Lower leg skin (tissue), 4 donors: ENCODE results near the gene SP3. TPM values are rescaled to one million over a fixed set of nuclear protein-coding genes. Genes with fewer than 3 reads are reported as not detected.

Experiments
- DNase-seq, 2 donors: peaks; one replicate each; pipeline ENCODE4 v3.0.0-alpha.2; 2019; ENCODE audit warnings: low spot score in 2 of 2
- H3K4me3 ChIP-seq: fragments of 200-600 bp; sonication (generic); 2 replicates; pipeline ENCODE4 v1.5.1; 2017; ENCODE audit warnings: mild to moderate bottlenecking, low read depth; ENCODE audit not compliant: poor library complexity, severe bottlenecking
- CTCF ChIP-seq, 3 donors: fragments of 450-650 bp; IDR thresholded peaks; one replicate each; pipeline ENCODE4 v1.5.1; 2016; ENCODE audit warnings: antibody characterized with exemption in 3 of 3, mild to moderate bottlenecking in 3 of 3, moderate library complexity in 2 of 3
- POLR2A ChIP-seq, 2 donors: fragments of 450-650 bp; IDR thresholded peaks; one replicate each; pipeline ENCODE4 v1.6.1; 2016 to 2017; ENCODE audit warnings: antibody characterized with exemption in 2 of 2, mild to moderate bottlenecking in 1 of 2, moderate library complexity in 1 of 2
- WGBS, 2 donors: methylation state at CpG; one replicate each; pipeline ENCODE4 v1.1.5; 2018; 5-methylcytosine and 5-hydroxymethylcytosine counted together
- intact Hi-C: fragments of 100-400 bp; cut with DNase I; formaldehyde crosslinking; loops from one replicate; pipeline ENCODE4 v1.15.0; 2023; ENCODE audit warnings: low total_unique reads
- total RNA-seq, 4 donors: library from RNA; depleted of rRNA; stranded (reverse); fragments of >200 nt; gene quantifications; one replicate each; pipeline ENCODE4 v1.1.0, GENCODE V29; 2016

The SP3 gene
- total RNA-seq, 4 donors from 2014 or later, result 99.1 to 209 (median 124) TPM

DNA sequence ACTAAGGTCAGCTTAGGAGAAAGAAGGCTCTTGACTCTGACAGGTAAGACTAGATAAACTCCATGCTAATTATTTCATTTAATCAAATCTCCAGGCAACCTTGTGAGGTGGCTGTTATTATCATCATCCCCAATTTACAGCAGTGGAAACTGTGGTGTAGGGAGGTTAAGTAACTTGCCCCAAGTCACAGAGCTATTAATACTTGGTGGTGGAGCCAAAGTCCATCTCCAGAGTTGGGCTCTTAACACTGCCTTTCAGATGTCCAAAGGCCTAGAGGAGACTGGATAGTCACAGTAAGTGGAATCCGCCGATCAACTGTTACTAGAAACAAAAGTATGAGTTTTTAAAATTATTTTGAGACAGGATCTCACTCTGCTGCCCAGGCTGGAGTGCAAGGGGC is 46.6 kb upstream of the SP3 start:
- WGBS, 2 donors, result 98% methylated on average over 2 of the region's 2 CpGs
- no peak for DNase-seq
- no peak overlapping the region for H3K4me3 ChIP-seq
- intact Hi-C loops, result no loop called here
- TF ChIP-seq CTCF (IDR thresholded peaks at IDR 0.05), result no peak

DNA sequence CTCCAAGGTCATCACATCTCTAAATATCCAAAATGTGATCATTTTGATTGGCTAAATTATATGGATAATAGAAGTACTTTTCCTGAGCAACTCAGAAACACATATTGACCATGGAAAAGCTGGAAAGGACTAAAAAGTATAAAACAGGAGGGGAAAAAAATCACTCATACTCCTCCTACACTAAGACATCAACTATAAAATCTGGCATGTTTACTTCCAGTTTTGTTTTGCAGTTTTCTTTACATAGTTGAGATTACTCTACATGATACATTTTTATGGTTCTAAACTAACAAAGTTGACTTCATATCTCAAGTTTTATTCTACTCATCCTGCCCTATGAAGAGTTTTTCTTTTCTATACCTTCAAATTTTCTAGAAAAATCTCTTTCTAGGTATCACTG is 46.0 kb upstream of the SP3 start:
- intact Hi-C loops, result no loop called here
- no peak for DNase-seq
- TF ChIP-seq CTCF (IDR thresholded peaks at IDR 0.05) (no peak), POLR2A (IDR thresholded peaks at IDR 0.05) (no peak)
- no peak overlapping the region for H3K4me3 ChIP-seq

- 66 to 68% methylated on average over 3 of the region's 3 CpGs for WGBS, 2 donors
- intact Hi-C loops, result no loop called here
- no peak for TF ChIP-seq POLR2A (IDR thresholded peaks at IDR 0.05)
- TF ChIP-seq CTCF (IDR thresholded peaks at IDR 0.05), result no peak
- no peak for DNase-seq
- H3K4me3 ChIP-seq, result no peak overlapping the region
Observed at GRCh38 chr2:174009488-174010223, 44.5 kb upstream of the SP3 start.

DNA sequence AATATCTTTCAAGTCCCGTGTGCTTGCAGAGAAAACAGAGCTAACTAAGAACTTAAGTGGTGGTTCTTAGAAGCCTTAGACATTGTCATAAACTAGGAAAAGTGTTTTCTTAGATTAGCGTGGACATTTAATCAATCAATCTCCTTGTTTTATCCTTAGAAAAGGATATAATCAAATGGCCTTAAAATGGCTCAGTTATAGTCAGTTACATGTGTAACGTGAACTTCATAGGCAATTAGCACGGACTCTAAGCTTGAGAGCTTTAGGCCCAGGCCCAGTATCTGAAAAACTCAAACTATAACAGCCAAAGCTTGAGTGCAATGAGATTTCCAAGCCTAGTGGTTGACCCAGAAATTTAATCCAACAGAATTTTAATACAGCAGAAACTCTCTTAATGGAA is 43.5 kb upstream of the SP3 start:
- H3K4me3 ChIP-seq, result no peak overlapping the region
- WGBS, 2 donors, result 90 to 91% methylated on average over 4 of the region's 4 CpGs
- intact Hi-C loops, result no loop called here
- no peak for DNase-seq
- TF ChIP-seq POLR2A (IDR thresholded peaks at IDR 0.05) (no peak), CTCF (IDR thresholded peaks at IDR 0.05) (no peak)

DNA sequence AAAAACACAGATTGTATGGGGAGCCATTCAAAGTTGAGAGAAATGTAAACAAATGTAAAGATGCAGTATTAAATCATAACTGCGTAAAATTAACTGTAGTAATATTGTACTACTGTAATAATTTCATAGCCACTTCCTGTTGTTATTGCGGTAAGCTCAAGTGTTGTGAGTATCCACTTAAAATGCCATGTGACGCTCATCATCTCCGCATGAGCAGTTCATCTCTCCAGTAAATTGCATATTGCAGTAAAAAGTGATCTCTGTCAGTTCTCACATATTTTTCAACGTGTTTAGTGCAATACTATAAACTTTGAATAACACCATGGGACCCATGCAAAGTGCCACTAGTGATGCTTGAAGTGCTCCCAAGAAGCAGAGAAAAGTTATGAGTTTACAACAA is 41.8 kb upstream of the SP3 start:
- intact Hi-C loops, result no loop called here
- DNase-seq, result no peak
- no peak overlapping the region for H3K4me3 ChIP-seq
- WGBS, 2 donors, result 83 to 84% methylated on average over 5 of the region's 5 CpGs
- no peak for TF ChIP-seq CTCF (IDR thresholded peaks at IDR 0.05)
- TF ChIP-seq POLR2A (IDR thresholded peaks at IDR 0.05), result no peak

GRCh38 chr2:174005801-174006419 is 40.7 kb upstream of the SP3 start:
- WGBS, 2 donors, result 82 to 87% methylated on average over 11 of the region's 11 CpGs
- intact Hi-C loops, result no loop called here
- no peak overlapping the region for H3K4me3 ChIP-seq
- no peak for DNase-seq
- no peak for TF ChIP-seq POLR2A (IDR thresholded peaks at IDR 0.05)
- no peak for TF ChIP-seq CTCF (IDR thresholded peaks at IDR 0.05)
